ENCODE data around the gene GRM1.

Gene GRM1

GRCh38 chr6:146190581-146190980 lies 161.7 kb downstream of the GRM1 start:
- ATAC-seq, result no peak
- TF ChIP-seq GLIS3 (CRISPR knock-in tag; IDR thresholded peaks at IDR 0.05), result no peak
- TF ChIP-seq ZNF565 (CRISPR knock-in tag; conservative IDR thresholded peaks at IDR 0.05; ENCODE audit: low read depth), result no peak
- TF ChIP-seq, protein P1, sequence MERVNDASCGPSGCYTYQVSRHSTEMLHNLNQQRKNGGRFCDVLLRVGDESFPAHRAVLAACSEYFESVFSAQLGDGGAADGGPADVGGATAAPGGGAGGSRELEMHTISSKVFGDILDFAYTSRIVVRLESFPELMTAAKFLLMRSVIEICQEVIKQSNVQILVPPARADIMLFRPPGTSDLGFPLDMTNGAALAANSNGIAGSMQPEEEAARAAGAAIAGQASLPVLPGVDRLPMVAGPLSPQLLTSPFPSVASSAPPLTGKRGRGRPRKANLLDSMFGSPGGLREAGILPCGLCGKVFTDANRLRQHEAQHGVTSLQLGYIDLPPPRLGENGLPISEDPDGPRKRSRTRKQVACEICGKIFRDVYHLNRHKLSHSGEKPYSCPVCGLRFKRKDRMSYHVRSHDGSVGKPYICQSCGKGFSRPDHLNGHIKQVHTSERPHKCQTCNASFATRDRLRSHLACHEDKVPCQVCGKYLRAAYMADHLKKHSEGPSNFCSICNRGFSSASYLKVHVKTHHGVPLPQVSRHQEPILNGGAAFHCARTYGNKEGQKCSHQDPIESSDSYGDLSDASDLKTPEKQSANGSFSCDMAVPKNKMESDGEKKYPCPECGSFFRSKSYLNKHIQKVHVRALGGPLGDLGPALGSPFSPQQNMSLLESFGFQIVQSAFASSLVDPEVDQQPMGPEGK (CRISPR knock-in tag; IDR thresholded peaks at IDR 0.05; ENCODE audit: borderline replicate concordance), result no peak
- TF ChIP-seq TOX (CRISPR knock-in tag; IDR thresholded peaks at IDR 0.05; ENCODE audit: borderline replicate concordance), result no peak
- TF ChIP-seq ARNTL (CRISPR knock-in tag; IDR thresholded peaks at IDR 0.05; ENCODE audit: borderline replicate concordance, low read depth), result no peak
- TF ChIP-seq ISL1 (CRISPR knock-in tag; IDR thresholded peaks at IDR 0.05), result no peak
- TF ChIP-seq PPARA (CRISPR knock-in tag; IDR thresholded peaks at IDR 0.05; ENCODE audit: borderline replicate concordance), result no peak
- TF ChIP-seq, protein P2, sequence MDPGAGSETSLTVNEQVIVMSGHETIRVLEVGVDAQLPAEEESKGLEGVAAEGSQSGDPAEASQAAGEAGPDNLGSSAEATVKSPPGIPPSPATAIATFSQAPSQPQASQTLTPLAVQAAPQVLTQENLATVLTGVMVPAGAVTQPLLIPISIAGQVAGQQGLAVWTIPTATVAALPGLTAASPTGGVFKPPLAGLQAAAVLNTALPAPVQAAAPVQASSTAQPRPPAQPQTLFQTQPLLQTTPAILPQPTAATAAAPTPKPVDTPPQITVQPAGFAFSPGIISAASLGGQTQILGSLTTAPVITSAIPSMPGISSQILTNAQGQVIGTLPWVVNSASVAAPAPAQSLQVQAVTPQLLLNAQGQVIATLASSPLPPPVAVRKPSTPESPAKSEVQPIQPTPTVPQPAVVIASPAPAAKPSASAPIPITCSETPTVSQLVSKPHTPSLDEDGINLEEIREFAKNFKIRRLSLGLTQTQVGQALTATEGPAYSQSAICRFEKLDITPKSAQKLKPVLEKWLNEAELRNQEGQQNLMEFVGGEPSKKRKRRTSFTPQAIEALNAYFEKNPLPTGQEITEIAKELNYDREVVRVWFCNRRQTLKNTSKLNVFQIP (CRISPR knock-in tag; IDR thresholded peaks at IDR 0.05; ENCODE audit: borderline replicate concordance, low read depth), result no peak
- no peak for TF ChIP-seq CSDC2 (CRISPR knock-in tag; IDR thresholded peaks at IDR 0.05)
- TF ChIP-seq ZFP30 (CRISPR knock-in tag; IDR thresholded peaks at IDR 0.05), result no peak
- no peak for TF ChIP-seq OSR1 (CRISPR knock-in tag; IDR thresholded peaks at IDR 0.05)
- TF ChIP-seq SNAI2 (CRISPR knock-in tag; IDR thresholded peaks at IDR 0.05), result no peak
- TF ChIP-seq RARB (CRISPR knock-in tag; IDR thresholded peaks at IDR 0.05), result no peak
- no peak for TF ChIP-seq CREB5 (CRISPR knock-in tag; IDR thresholded peaks at IDR 0.05; ENCODE audit: low read depth)
- no peak for TF ChIP-seq CSRNP3 (CRISPR knock-in tag; IDR thresholded peaks at IDR 0.05)
- no peak for TF ChIP-seq ZC3H10 (CRISPR knock-in tag; IDR thresholded peaks at IDR 0.05)

DNA sequence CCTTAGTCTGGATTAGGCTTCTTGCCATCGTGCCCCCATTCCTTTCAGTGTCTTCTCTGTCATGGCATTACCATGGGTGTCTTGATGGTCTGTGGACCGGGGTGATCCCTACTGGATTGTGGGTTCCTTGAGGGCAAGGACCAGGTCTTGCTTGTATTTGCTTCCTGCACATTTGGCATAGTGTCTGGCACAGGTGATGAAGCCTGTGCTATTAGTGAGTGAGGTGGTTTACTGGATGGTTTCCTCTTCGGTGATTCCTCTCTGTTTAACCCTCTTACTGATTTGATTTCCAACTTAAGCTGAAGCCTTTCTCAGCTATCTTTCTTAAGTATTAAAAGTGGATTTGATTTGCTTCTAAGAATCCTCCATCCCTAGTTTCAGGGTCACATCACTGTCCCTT lies 162.3 kb downstream of the GRM1 start:
- TF ChIP-seq ZNF8 (CRISPR knock-in tag; IDR thresholded peaks at IDR 0.05), result no peak
- TF ChIP-seq ZFP3 (CRISPR knock-in tag; IDR thresholded peaks at IDR 0.05), result no peak
- TF ChIP-seq, protein P2 (CRISPR knock-in tag; IDR thresholded peaks at IDR 0.05; ENCODE audit: borderline replicate concordance, low read depth), result no peak
- no peak for TF ChIP-seq SNAI2 (CRISPR knock-in tag; IDR thresholded peaks at IDR 0.05)
- TF ChIP-seq TOX (CRISPR knock-in tag; IDR thresholded peaks at IDR 0.05; ENCODE audit: borderline replicate concordance), result no peak
- TF ChIP-seq BACH2 (CRISPR knock-in tag; IDR thresholded peaks at IDR 0.05; ENCODE audit: borderline replicate concordance), result no peak
- TF ChIP-seq, protein P1 (CRISPR knock-in tag; IDR thresholded peaks at IDR 0.05; ENCODE audit: borderline replicate concordance), result no peak
- TF ChIP-seq ZNF70 (CRISPR knock-in tag; IDR thresholded peaks at IDR 0.05), result no peak
- TF ChIP-seq ISL1 (CRISPR knock-in tag; IDR thresholded peaks at IDR 0.05), result no peak
- TF ChIP-seq GLIS3 (CRISPR knock-in tag; IDR thresholded peaks at IDR 0.05), result no peak
- no peak for TF ChIP-seq CREB5 (CRISPR knock-in tag; IDR thresholded peaks at IDR 0.05; ENCODE audit: low read depth)
- TF ChIP-seq, protein P3, sequence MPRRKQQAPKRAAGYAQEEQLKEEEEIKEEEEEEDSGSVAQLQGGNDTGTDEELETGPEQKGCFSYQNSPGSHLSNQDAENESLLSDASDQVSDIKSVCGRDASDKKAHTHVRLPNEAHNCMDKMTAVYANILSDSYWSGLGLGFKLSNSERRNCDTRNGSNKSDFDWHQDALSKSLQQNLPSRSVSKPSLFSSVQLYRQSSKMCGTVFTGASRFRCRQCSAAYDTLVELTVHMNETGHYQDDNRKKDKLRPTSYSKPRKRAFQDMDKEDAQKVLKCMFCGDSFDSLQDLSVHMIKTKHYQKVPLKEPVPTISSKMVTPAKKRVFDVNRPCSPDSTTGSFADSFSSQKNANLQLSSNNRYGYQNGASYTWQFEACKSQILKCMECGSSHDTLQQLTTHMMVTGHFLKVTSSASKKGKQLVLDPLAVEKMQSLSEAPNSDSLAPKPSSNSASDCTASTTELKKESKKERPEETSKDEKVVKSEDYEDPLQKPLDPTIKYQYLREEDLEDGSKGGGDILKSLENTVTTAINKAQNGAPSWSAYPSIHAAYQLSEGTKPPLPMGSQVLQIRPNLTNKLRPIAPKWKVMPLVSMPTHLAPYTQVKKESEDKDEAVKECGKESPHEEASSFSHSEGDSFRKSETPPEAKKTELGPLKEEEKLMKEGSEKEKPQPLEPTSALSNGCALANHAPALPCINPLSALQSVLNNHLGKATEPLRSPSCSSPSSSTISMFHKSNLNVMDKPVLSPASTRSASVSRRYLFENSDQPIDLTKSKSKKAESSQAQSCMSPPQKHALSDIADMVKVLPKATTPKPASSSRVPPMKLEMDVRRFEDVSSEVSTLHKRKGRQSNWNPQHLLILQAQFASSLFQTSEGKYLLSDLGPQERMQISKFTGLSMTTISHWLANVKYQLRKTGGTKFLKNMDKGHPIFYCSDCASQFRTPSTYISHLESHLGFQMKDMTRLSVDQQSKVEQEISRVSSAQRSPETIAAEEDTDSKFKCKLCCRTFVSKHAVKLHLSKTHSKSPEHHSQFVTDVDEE (CRISPR knock-in tag; IDR thresholded peaks at IDR 0.05), result no peak
- TF ChIP-seq ARNTL (CRISPR knock-in tag; IDR thresholded peaks at IDR 0.05; ENCODE audit: borderline replicate concordance, low read depth), result no peak
- TF ChIP-seq CSDC2 (CRISPR knock-in tag; IDR thresholded peaks at IDR 0.05), result no peak
- no peak for TF ChIP-seq PPARA (CRISPR knock-in tag; IDR thresholded peaks at IDR 0.05; ENCODE audit: borderline replicate concordance)
- no peak for TF ChIP-seq ESRRG (CRISPR knock-in tag; IDR thresholded peaks at IDR 0.05)
- no peak for ATAC-seq

All from SK-N-SH treated with all-trans-retinoic acid at 6 μM for 48 hours (cell line).